ENCODE results near the gene PLXNA1. TPM values are rescaled to one million over a fixed set of nuclear protein-coding genes. Genes with fewer than 3 reads are reported as not detected.

Gene PLXNA1
- total RNA-seq, 3 donors from 2014 or later (not counting 1 experiment from before 2014, with no cell fraction given), result 2.5 to 4.3 (median 2.8) TPM

GRCh38 chr3:126995254-126995780 lies 12.4 kb downstream of the PLXNA1 start:
- WGBS (ENCODE audit: insufficient coverage), result 71% methylated on average over 12 of the region's 12 CpGs
- H3K9me3 Mint-ChIP-seq, result no peaks in the 10 kb centered on the region
- H3K27ac Mint-ChIP-seq, result no peak overlapping the region
- Histone ChIP-seq H3K27ac (ENCODE audit: low read length) (no peak overlapping the region), H3K4me1 (ENCODE audit: control insufficient read depth, insufficient read depth, low read length) (no peaks in the 10 kb centered on the region), H3K36me3 (ENCODE audit: control insufficient read depth, insufficient read depth, low read length) (no peaks in the 10 kb centered on the region), H3K27me3 (ENCODE audit: control insufficient read depth, insufficient read depth, low read length) (no peaks in the 10 kb centered on the region), H3K4me3 (ENCODE audit: low read length) (no peak overlapping the region), H3K9me3 (ENCODE audit: control insufficient read depth, insufficient read depth, low read length) (no peaks in the 10 kb centered on the region)
- intact Hi-C loops (cut with micrococcal nuclease), result loop anchor here (10.0 kb wide), 1 partner anchor 241 kb away; no protein-coding TSS in a partner anchor
- no peak for TF ChIP-seq CTCF (IDR thresholded peaks at IDR 0.05)
- no peaks in the 10 kb centered on the region for H3K27me3 Mint-ChIP-seq (ENCODE audit: low read depth in 2 of 2)
- H3K36me3 Mint-ChIP-seq, result no peaks in the 10 kb centered on the region
- ATAC-seq (no peak), DNase-seq (no peak)
- H3K4me3 Mint-ChIP-seq, result no peak overlapping the region
- H3K4me1 Mint-ChIP-seq, result no peaks in the 10 kb centered on the region

- H3K4me1 ChIP-seq (ENCODE audit: control insufficient read depth, insufficient read depth, low read length), result no peaks in the 10 kb centered on the region
Measured at GRCh38 chr3:126995926-126996512, 13.1 kb downstream of the PLXNA1 start.

GRCh38 chr3:126996905-126997304 lies 14.0 kb downstream of the PLXNA1 start:
- H3K4me1 ChIP-seq (ENCODE audit: control insufficient read depth, insufficient read depth, low read length), result no peaks in the 10 kb centered on the region
- no peaks in the 10 kb centered on the region for H3K9me3 ChIP-seq (ENCODE audit: control insufficient read depth, insufficient read depth, low read length)
- no peak overlapping the region for H3K27ac ChIP-seq (ENCODE audit: low read length)
- intact Hi-C loops (cut with micrococcal nuclease), result loop anchor here (10.0 kb wide), 1 partner anchor 242 kb away; no protein-coding TSS in a partner anchor
- no peak overlapping the region for H3K4me3 Mint-ChIP-seq
- H3K27me3 ChIP-seq (ENCODE audit: control insufficient read depth, insufficient read depth, low read length), result no peaks in the 10 kb centered on the region
- H3K36me3 Mint-ChIP-seq, result no peaks in the 10 kb centered on the region
- H3K4me3 ChIP-seq (ENCODE audit: low read length), result no peak overlapping the region
- WGBS (ENCODE audit: insufficient coverage), result 89% methylated on average over 7 of the region's 7 CpGs
- H3K27me3 Mint-ChIP-seq (ENCODE audit: low read depth in 2 of 2), result no peaks in the 10 kb centered on the region
- H3K27ac Mint-ChIP-seq, result no peak overlapping the region
- no peaks in the 10 kb centered on the region for H3K4me1 Mint-ChIP-seq
- DNase-seq (no peak), ATAC-seq (no peak)
- no peaks in the 10 kb centered on the region for H3K36me3 ChIP-seq (ENCODE audit: control insufficient read depth, insufficient read depth, low read length)
- no peak for TF ChIP-seq CTCF (IDR thresholded peaks at IDR 0.05)
- H3K9me3 Mint-ChIP-seq, result no peaks in the 10 kb centered on the region

More at GRCh38 chr3:126995926-126996512, 13.1 kb downstream of the PLXNA1 start:
- Mint-ChIP-seq H3K27ac (no peak overlapping the region), H3K4me3 (no peak overlapping the region), H3K4me1 (no peaks in the 10 kb centered on the region), H3K9me3 (no peaks in the 10 kb centered on the region), H3K27me3 (ENCODE audit: low read depth in 2 of 2) (no peaks in the 10 kb centered on the region), H3K36me3 (no peaks in the 10 kb centered on the region)
- H3K36me3 ChIP-seq (ENCODE audit: control insufficient read depth, insufficient read depth, low read length), result no peaks in the 10 kb centered on the region
- no peak overlapping the region for H3K27ac ChIP-seq (ENCODE audit: low read length)
- 90% methylated on average over 10 of the region's 11 CpGs for WGBS (ENCODE audit: insufficient coverage)
- no peaks in the 10 kb centered on the region for H3K27me3 ChIP-seq (ENCODE audit: control insufficient read depth, insufficient read depth, low read length)
- DNase-seq, result no peak
- intact Hi-C loops (cut with micrococcal nuclease), result loop anchor here (10.0 kb wide), 1 partner anchor 241 kb away; no protein-coding TSS in a partner anchor
- TF ChIP-seq CTCF (IDR thresholded peaks at IDR 0.05), result no peak
- no peak overlapping the region for H3K4me3 ChIP-seq (ENCODE audit: low read length)
- H3K9me3 ChIP-seq (ENCODE audit: control insufficient read depth, insufficient read depth, low read length), result no peaks in the 10 kb centered on the region
- ATAC-seq, result no peak
